WERI-Rb-1 (cell line): ENCODE measurements around the gene N4BP3.
"Not testable (repeated sequence)": the region's sequence is repeated elsewhere in the genome, so short reads cannot be mapped to it uniquely, and the experiment has no call there.

ENCODE experiments used
- DNase-seq: peaks from one replicate; pipeline ENCODE4 v3.0.0-alpha.2; 2020
- H3K27ac ChIP-seq: fragments of 250-450 bp; sonication (Bioruptor Pico); 2 replicates; pipeline ENCODE4 v1.5.1; 2020; ENCODE audit warnings: mild to moderate bottlenecking, moderate library complexity
- H3K27me3 ChIP-seq: fragments of 250-450 bp; sonication (Bioruptor Pico); 2 replicates; pipeline ENCODE4 v1.5.1; 2021; ENCODE audit warnings: mild to moderate bottlenecking, low read depth, moderate library complexity; ENCODE audit not compliant: insufficient read depth, severe bottlenecking
- H3K36me3 ChIP-seq: fragments of 250-450 bp; sonication (Bioruptor Pico); 2 replicates; pipeline ENCODE4 v1.5.1; 2020; ENCODE audit warnings: mild to moderate bottlenecking, moderate library complexity
- H3K4me3 ChIP-seq: 2 replicates; pipeline ENCODE4 v1.5.1; 2011; ENCODE audit warnings: low read depth, mild to moderate bottlenecking, control low read depth, low read length
- H3K9me3 ChIP-seq: fragments of 250-450 bp; sonication (Bioruptor Pico); 2 replicates; pipeline ENCODE4 v1.5.1; 2021; ENCODE audit warnings: mild to moderate bottlenecking, moderate library complexity; ENCODE audit not compliant: severe bottlenecking
- CTCF ChIP-seq: IDR thresholded peaks from 2 replicates; pipeline ENCODE4 v1.5.1; 2011; ENCODE audit warnings: low read depth, mild to moderate bottlenecking, control low read depth, inconsistent platforms, low read length

Gene N4BP3

DNA sequence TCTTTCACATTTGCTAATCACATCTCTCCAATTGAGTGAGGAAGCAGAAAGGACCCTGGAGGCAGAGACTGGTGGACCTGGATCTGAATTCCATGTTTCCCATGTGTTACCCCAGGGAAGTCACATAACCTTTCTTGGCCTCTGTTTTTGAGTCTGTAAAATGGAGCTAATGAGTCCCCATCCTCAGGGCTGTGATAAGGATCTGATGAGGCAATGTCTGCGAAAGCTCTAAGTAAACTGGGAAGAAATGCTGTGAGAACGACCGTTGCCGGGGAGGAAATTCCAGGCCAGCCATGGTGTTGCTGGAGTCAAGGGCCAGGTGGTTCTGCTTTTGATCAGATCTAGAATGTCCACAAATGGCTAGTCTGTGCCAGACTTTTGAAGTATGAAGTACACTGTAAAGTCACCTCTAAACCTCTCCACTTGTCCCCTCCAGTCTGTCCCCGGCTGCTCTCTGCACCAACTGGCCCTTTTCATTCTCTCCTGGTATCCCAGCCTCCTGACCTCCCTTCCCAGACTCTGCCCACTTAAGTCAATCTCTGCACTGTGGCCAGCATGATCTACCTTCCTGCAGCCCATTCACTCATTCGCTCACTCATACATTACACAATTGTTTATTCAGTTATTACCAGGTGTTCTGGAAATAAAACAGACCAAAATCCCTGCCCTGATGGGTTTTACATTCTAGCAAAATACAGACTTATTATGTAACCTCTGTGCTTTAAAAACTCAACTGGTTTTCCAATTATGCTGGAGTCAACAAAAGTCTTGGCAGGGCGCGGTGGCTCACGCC is 32.5 kb upstream of the N4BP3 start:
- DNase-seq = no peak
- TF ChIP-seq CTCF = no peak
- Histone ChIP-seq H3K36me3 (no peaks in the 10 kb centered on the region), H3K9me3 (no peaks in the 10 kb centered on the region), H3K4me3 (no peak overlapping the region), H3K27me3 (no peaks in the 10 kb centered on the region), H3K27ac (no peak overlapping the region)

DNA sequence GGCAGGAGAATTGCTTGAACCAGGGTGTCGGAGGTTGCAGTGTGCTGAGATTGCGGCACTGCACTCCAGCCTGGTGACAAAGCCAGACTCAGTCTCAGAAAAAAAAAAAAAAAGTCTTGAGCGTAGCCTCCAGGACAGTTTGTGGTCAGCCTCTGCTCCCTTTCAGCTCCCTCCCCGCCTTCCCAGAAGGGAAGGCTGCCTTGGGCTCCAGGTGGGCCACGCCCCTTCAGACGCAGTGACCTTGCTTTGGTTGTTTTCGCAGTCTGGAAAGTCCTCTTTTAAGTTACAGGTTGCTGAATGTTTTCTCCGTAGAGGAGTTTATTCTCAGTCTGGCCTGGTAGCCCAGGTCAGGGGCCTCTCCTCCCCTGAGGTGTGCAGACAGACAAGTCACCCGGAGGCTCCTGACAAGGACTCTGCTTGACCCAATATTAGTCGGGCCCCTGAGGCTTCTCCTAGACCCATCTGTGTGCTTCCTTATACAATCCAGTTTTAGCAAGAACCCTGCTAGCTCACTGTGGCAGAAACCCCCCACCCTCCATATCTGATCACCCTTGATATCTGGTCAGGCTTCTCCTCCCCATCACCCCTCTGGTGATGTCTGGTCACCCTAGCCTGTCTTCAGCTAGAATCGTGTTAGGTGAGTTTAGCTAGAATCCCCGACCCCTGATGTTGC is 31.6 kb upstream of the N4BP3 start:
- no peak for TF ChIP-seq CTCF

GRCh38 chr5:178083922-178084321 is 29.4 kb upstream of the N4BP3 start:
- Histone ChIP-seq H3K27me3 (no peaks in the 10 kb centered on the region), H3K27ac (no peak overlapping the region), H3K4me3 (no peak overlapping the region), H3K36me3 (no peaks in the 10 kb centered on the region), H3K9me3 (no peaks in the 10 kb centered on the region)
- DNase-seq = no peak
- no peak for TF ChIP-seq CTCF

More for the DNA sequence above, 31.6 kb upstream of the N4BP3 start:
- no peak overlapping the region for H3K4me3 ChIP-seq
- H3K27ac ChIP-seq = no peak overlapping the region
- no peak for DNase-seq
- no peaks in the 10 kb centered on the region for H3K9me3 ChIP-seq
- H3K27me3 ChIP-seq = no peaks in the 10 kb centered on the region
- H3K36me3 ChIP-seq = no peaks in the 10 kb centered on the region

GRCh38 chr5:178085316-178085715 is 28.0 kb upstream of the N4BP3 start:
- no peaks in the 10 kb centered on the region for H3K9me3 ChIP-seq
- DNase-seq = no peak

DNA sequence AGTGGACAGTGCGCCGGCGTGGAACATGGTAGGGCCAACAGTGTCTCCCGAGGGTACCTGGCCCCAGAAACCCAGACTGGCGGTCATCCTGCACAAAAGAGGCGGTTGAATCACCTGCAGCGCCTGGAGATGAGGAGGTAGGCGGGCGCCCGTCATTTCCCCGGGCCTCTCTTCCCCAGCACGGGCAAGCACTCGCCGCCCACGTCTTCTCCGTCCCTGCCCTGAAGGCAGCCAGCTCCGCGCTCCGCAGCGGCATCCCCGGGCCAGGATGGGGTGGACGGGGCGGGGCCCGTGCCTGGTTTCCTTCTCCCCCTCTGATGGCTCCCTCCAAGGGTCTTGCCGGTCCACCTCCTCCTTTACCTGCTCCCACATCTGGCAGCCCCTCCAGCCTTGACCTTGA is 27.1 kb upstream of the N4BP3 start:
- no peak overlapping the region for H3K27ac ChIP-seq
- no peaks in the 10 kb centered on the region for H3K27me3 ChIP-seq
- H3K36me3 ChIP-seq = no peaks in the 10 kb centered on the region
- no peak for DNase-seq
- no peaks in the 10 kb centered on the region for H3K9me3 ChIP-seq
- no peak overlapping the region for H3K4me3 ChIP-seq
- no peak for TF ChIP-seq CTCF

More at GRCh38 chr5:178085316-178085715, 28.0 kb upstream of the N4BP3 start:
- no peaks in the 10 kb centered on the region for H3K36me3 ChIP-seq
- no peak for TF ChIP-seq CTCF
- H3K4me3 ChIP-seq = no peak overlapping the region
- H3K27ac ChIP-seq = no peak overlapping the region
- H3K27me3 ChIP-seq = no peaks in the 10 kb centered on the region

DNA sequence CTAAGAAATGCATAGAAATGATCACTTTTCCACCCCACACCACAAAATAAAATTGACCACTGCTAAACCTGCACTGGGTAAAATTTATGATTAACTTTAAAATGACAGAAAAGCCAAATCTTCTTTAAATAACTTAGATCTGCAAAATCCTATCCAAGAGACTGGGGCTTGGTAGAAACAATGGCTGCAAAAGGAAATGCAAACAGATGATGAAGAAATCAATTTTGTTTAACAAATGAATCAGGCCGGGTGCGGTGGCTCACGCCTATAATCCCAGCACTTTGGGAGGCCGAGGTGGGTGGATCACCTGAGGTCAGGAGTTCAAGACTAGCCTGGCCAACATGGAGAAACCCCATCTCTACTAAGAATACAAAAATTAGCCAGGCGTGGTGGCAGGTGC is 26.1 kb upstream of the N4BP3 start:
- H3K4me3 ChIP-seq, H3K9me3 ChIP-seq, H3K27ac ChIP-seq, DNase-seq, H3K36me3 ChIP-seq, H3K27me3 ChIP-seq: not testable (repeated sequence)
